PC-9 (cell line): ENCODE measurements around the gene CCDC87. TPM values are rescaled to one million over a fixed set of nuclear protein-coding genes. Genes with fewer than 3 reads are reported as not detected.

Experiments
- BruUV-seq: library from RNA; stranded (reverse); fragments of 400-500 nt; replicated peaks from 2 replicates; lab custom pipeline; 2021; lab: Mats Ljungman, UMichigan
- CTCF ChIA-PET: fragments of 300-600 bp; sonication (Branson Sonifier 250); formaldehyde crosslinking; loops from one replicate; lab custom pipeline; 2022; ENCODE audit warnings: antibody characterized with exemption; lab: Charles Lee
- POLR2A ChIA-PET: fragments of 300-600 bp; sonication (Branson Sonifier 250); formaldehyde crosslinking; loops from one replicate; lab custom pipeline; 2022; ENCODE audit warnings: antibody characterized with exemption; ENCODE audit not compliant: unreplicated experiment; lab: Charles Lee
- DNase-seq, 2 experiments: peaks; one replicate each; pipeline versions ENCODE4 v3.0.0 to v3.0.0-alpha.2; 2015 to 2022; ENCODE audit warnings: mixed read lengths in 1 of 2
- H2AFZ ChIP-seq: fragments of 200-600 bp; sonication (generic); 2 replicates; pipeline ENCODE4 v1.8.1; 2017; ENCODE audit warnings: antibody characterized with exemption
- H3F3A ChIP-seq: fragments of 200-600 bp; sonication (generic); 2 replicates; pipeline ENCODE4 v1.8.1; 2017; ENCODE audit warnings: antibody characterized with exemption, mild to moderate bottlenecking, low read depth; ENCODE audit not compliant: insufficient read depth
- H3K27ac ChIP-seq: fragments of 200-600 bp; sonication (generic); 2 replicates; pipeline ENCODE4 v1.6.1; 2016; ENCODE audit warnings: mixed run types
- H3K27me3 ChIP-seq: fragments of 200-600 bp; sonication (generic); 2 replicates; pipeline ENCODE4 v1.6.1; 2016; ENCODE audit warnings: low read depth, mixed run types; ENCODE audit not compliant: insufficient read depth
- H3K36me3 ChIP-seq: fragments of 200-600 bp; sonication (generic); 2 replicates; pipeline ENCODE4 v1.6.1; 2016; ENCODE audit warnings: low read depth, mixed run types
- H3K4me1 ChIP-seq: fragments of 200-600 bp; sonication (generic); replicated peaks from 2 replicates; pipeline ENCODE4 v1.6.1; 2016; ENCODE audit warnings: mixed run types; ENCODE audit not compliant: insufficient read depth
- H3K4me2 ChIP-seq: fragments of 200-600 bp; sonication (generic); 2 replicates; pipeline ENCODE4 v1.6.1; 2017; ENCODE audit warnings: mixed run types
- H3K4me3 ChIP-seq: fragments of 200-600 bp; sonication (generic); 2 replicates; pipeline ENCODE4 v1.6.1; 2016; ENCODE audit warnings: mixed run types
- H3K79me2 ChIP-seq: fragments of 200-600 bp; sonication (generic); 2 replicates; pipeline ENCODE4 v1.6.1; 2017; ENCODE audit warnings: low read depth, mixed run types
- H3K9me2 ChIP-seq: fragments of 200-600 bp; sonication (generic); 2 replicates; pipeline ENCODE4 v1.8.1; 2017; ENCODE audit warnings: mild to moderate bottlenecking; ENCODE audit not compliant: insufficient read depth
- H3K9me3 ChIP-seq: fragments of 200-600 bp; sonication (generic); 2 replicates; pipeline ENCODE4 v1.8.1; 2016; ENCODE audit warnings: low read depth; ENCODE audit not compliant: insufficient read depth
- H4K20me1 ChIP-seq: fragments of 200-600 bp; sonication (generic); 2 replicates; pipeline ENCODE4 v1.8.1; 2017; ENCODE audit not compliant: insufficient read depth
- CTCF ChIP-seq: fragments of 200-600 bp; sonication (generic); conservative IDR thresholded peaks from 2 replicates; pipeline ENCODE4 v1.6.1; 2017; ENCODE audit warnings: mixed run types, antibody characterized with exemption, mild to moderate bottlenecking, moderate library complexity
- EZH2 ChIP-seq: fragments of 200-600 bp; sonication (generic); IDR thresholded peaks from 2 replicates; pipeline ENCODE4 v1.8.0; 2017; ENCODE audit warnings: antibody characterized with exemption, low read depth
- intact Hi-C: fragments of 100-400 bp; cut with micrococcal nuclease; formaldehyde crosslinking; loops from one replicate; pipeline ENCODE4 v1.10.0; 2022; ENCODE audit not compliant: unreplicated experiment
- total RNA-seq: library from RNA; stranded (reverse); gene quantifications from 2 replicates; pipeline ENCODE4 v1.2.3, GENCODE V29; 2021

CCDC87 gene
- total RNA-seq, 1 experiment from 2014 or later: 1.0 TPM

GRCh38 chr11:66581261-66581660 is 11.6 kb downstream of the CCDC87 start:
- Histone ChIP-seq H3K27me3 (peaks cover 45% of the 10 kb centered on the region), H2AFZ (no peak overlapping the region), H3K9me2 (no peaks in the 10 kb centered on the region), H4K20me1 (no peaks in the 10 kb centered on the region), H3K27ac (no peak overlapping the region), H3K4me2 (no peak overlapping the region), H3K4me1 (no peaks in the 10 kb centered on the region), H3K9me3 (peaks cover 16% of the 10 kb centered on the region; the same call in 1 of the 2 replicates), H3K4me3 (no peak overlapping the region), H3K36me3 (no peaks in the 10 kb centered on the region), H3F3A (peaks cover 5% of the 10 kb centered on the region), H3K79me2 (no peaks in the 10 kb centered on the region)
- intact Hi-C loops: no loop called here
- DNase-seq: no peak
- TF ChIP-seq CTCF: no peak
- no peak for TF ChIP-seq EZH2
- CTCF ChIA-PET: no interaction called here
- no TSS peak for BruUV-seq
- POLR2A ChIA-PET: no interaction called here

GRCh38 chr11:66580803-66581202 is 12.1 kb downstream of the CCDC87 start:
- DNase-seq: no peak
- Histone ChIP-seq H2AFZ (no peak overlapping the region), H3K36me3 (no peaks in the 10 kb centered on the region), H3K9me2 (no peaks in the 10 kb centered on the region), H3K9me3 (peaks cover 16% of the 10 kb centered on the region; the same call in 1 of the 2 replicates), H3K4me1 (no peaks in the 10 kb centered on the region), H3K4me2 (no peak overlapping the region), H3K27ac (no peak overlapping the region), H3K27me3 (peaks cover 50% of the 10 kb centered on the region), H4K20me1 (no peaks in the 10 kb centered on the region), H3K79me2 (no peaks in the 10 kb centered on the region), H3F3A (peaks cover under 1% of the 10 kb centered on the region; the same call in 1 of the 2 replicates), H3K4me3 (no peak overlapping the region)
- ChIA-PET POLR2A (interaction anchor here (0.6 kb wide), 1 partner anchor 243 kb away, joined by 4 read pairs; no protein-coding TSS in a partner anchor), CTCF (no interaction called here)
- intact Hi-C loops: no loop called here
- no peak for TF ChIP-seq EZH2
- no peak for TF ChIP-seq CTCF
- BruUV-seq: no TSS peak

GRCh38 chr11:66579017-66579606 is 13.8 kb downstream of the CCDC87 start:
- Histone ChIP-seq H3F3A (no peaks in the 10 kb centered on the region), H3K79me2 (no peaks in the 10 kb centered on the region), H3K27ac (no peak overlapping the region), H3K9me3 (peaks cover 16% of the 10 kb centered on the region; the same call in 1 of the 2 replicates), H3K36me3 (no peaks in the 10 kb centered on the region), H3K27me3 (peaks cover 54% of the 10 kb centered on the region), H4K20me1 (no peaks in the 10 kb centered on the region), H3K4me3 (no peak overlapping the region), H3K4me1 (no peaks in the 10 kb centered on the region), H3K9me2 (no peaks in the 10 kb centered on the region), H3K4me2 (no peak overlapping the region), H2AFZ (no peak overlapping the region)
- BruUV-seq: no TSS peak
- ChIA-PET CTCF (interaction anchor here (0.6 kb wide), 1 partner anchor 26 kb away, joined by 6 read pairs; no protein-coding TSS in a partner anchor), POLR2A (no interaction called here)
- DNase-seq: peak in 1 of 2 experiments; percentile 61
- intact Hi-C loops: loop anchor here (1.0 kb wide), 1 partner anchor 99 kb away; no protein-coding TSS in a partner anchor
- no peak for TF ChIP-seq EZH2
- TF ChIP-seq CTCF: peak; percentile 84
